Measurements from ENCODE around the gene ZIC2.

Gene ZIC2

DNA sequence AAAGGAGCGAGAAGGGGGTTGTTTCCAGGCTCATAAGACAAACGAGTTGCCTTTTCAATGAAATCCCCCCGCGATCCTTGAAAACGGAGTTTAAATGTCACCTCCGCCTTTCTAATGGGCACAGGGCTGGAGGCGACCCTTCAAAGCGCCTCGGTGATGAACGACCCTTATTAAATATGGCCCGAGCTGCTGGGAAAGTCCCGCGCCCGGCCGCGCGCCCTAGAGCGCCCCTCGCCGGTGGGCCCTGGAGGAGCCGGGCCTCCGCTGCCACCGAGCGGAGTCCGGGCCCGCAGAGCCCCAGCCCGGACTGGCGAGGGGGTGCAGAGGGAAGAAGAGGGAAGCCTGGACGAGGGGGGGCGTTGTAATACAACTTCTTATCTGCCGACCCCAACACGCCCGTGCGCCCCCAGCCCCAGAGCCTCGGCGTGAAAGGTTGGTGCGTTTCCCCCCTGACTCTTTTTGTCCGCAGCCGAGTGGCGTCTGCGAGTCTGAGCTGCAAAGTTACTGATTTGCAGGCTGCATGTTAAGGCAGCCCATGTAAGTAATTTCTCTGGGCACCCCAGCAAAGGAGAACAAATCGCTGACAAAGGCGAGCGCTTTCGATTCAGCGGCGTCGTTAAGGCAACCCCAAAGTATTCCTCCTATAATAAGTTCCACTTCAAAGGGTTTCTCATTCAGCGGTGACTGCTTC is 21.9 kb upstream of the ZIC2 start:
- no peak for DNase-seq (ENCODE audit: low read depth in 2 of 2)

DNA sequence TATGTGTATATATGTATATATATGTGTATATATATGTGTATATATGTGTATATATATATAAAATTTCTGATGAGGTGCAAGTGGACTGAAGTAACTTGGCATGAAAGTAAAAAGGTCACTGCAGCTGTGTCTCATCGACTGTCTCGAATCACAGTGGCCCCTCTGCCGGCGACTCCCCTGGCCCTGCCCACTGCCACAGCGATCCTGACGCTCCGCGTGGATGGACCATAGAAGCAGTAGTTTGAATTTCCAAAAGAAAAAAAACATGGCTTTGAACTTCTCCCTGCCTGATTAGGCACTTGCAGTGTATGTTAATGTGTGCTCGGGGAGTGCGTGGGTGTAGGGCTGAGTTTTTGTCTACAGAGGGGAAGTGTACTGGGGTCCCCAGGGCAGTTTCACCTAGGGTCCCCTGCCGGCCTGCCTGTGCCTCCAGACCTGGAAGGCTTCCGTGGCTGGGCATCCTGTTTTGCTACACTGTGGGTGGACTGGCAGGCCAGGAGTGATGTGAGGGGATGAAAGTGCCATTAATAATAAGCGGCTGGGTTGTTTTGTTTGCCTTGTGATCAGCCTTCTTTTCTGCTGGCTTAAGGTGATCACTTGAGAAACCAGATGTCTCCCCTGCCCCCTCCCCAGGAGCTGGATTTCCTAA is 20.8 kb upstream of the ZIC2 start:
- no peak for DNase-seq (ENCODE audit: low read depth in 2 of 2)

DNA sequence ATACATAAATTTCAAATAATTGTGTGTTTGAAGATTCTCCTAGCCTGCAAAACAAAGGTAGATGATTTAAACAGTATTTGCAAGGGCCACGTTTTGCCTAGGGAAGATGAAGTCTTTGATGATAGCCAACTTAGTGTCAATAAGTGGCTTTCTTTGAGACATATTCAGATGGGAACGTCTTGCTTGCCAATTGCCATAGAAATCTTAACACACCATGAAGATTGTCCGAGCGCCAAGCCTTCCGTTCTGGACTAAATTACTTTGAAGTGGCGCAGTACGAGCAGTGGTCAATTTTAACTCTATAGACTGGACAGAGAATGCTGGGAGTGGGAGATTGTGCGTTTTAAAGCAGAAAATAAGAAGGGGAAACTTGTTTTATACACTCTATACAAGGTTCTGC is 19.9 kb upstream of the ZIC2 start:
- DNase-seq (ENCODE audit: low read depth in 2 of 2): no peak

DNA sequence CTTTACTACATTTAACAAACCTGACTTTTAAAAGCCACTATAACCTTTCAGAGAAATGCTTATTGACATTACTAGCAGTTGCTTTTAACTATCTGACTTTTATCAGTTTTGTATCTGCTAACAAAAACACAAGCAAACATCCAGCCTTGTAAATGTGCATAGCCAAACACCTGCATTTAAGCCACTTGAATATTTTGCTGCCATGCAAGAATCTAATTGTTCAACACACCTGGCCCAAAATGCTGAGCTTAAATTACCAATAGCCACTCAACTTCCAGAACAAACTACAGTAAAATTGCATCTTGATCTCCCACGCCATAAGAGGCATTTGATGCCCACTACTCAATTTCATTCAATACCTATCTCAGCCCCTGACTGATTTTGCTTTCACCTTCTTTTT is 19.3 kb upstream of the ZIC2 start:
- no peak for DNase-seq (ENCODE audit: low read depth in 2 of 2)

DNA sequence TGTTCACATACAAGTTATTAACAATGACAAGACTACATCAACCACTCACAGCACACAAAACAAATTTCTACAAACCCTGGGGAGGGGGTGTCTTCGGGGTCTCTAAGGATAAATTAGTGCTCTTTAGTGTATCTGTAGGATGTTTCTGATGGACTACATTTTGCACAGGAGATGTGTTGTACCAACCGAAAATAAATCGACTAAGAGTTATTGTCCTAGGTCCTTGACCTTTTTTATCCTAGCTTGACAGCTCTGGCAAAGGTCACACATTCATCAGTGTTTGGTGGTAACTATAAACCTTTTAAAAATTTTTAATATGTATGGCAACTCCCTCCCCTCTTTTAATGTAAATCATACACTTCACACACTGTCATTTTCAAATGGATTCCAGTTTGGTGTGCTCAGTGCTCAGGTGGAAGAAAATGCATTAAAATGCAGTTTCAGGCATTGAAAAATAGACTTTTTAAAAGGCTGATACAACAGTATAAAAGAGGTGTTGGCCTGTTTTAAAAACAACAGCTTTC is 17.7 kb upstream of the ZIC2 start:
- DNase-seq (ENCODE audit: low read depth in 2 of 2): no peak

DNA sequence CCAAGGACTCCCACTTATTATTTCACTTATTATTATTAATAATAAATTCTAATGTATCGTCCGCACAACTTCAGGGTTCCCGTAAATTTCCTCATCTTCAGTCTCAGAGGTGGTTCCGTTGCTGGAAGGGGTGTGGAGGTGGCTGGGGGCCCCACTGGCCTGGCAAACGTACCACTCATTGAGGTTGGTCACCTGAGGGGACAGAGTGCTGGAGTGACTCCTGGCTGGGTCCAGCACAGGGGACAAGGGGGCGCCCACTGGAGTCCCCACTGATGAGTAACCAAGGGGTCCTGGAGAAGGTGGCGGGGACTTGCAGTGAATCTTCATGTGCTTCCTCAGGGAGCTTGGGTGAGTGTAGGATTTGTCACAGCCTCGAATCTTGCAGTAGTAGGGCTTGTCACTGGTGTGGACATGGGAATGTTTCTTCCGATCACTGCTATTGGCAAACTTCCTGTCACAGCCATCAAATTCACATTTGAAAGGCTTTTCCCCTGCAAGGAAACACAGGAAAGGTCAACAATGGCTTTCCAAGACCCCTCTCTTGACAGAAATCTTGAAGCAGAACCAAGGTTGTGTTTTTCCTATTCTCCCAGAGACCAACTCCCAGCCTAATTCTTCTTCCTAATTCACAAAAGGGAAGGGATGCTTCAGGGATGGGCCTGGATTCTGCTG is 16.1 kb upstream of the ZIC2 start:
- DNase-seq (ENCODE audit: low read depth in 2 of 2): no peak

DNA sequence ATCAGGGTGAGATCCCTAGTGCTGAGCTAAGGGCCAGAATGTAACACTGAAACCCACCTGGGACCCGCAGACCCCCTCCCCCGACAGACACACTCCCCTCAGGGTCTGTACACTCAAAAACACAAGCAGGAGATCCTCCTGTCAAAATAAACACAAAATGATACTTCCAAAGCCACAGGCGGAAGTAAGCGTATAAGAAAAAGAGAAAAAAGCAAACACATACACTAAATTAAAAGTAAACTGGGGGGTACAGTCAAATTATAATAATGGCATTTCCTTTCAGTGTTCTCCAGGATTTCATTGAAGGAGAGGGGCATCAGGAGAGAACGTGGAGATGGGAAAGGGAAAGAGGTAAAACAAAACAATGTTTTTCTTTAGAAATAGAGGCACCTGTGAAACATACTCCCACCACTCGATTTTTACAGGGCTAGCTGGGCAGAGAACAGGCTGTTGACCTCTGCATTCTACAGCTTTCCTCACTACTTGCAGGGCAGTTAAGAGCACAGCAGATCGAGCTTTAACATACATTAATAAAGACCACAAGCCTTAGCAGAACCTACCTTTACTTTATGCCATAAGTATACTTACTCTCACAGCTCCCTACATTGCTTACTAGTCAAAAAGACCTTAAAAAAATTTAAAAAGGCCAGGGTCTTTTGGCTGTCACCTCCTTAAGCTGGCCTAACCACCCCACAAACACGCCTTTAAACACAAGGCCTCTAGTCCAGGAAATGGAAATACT is 15.3 kb upstream of the ZIC2 start:
- DNase-seq (ENCODE audit: low read depth in 2 of 2): no peak

DNA sequence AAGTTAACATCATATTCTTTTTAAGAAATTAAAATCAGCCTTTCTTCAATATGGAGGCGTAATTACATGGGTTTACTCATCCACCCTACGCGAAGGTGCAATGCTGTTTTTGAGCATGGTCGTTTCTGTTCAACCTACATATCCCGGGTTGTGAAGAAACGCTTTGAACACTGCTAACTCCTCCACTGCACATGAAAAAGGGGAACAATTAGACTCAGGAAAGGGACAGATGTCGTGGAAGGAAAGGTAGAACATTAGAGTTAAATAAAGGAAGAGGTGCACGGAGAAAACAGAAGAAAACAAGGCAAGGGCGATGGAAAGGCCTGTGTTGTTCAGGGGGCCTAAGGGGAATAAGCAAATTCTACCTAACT is 14.1 kb upstream of the ZIC2 start:
- DNase-seq (ENCODE audit: low read depth in 2 of 2): no peak

DNA sequence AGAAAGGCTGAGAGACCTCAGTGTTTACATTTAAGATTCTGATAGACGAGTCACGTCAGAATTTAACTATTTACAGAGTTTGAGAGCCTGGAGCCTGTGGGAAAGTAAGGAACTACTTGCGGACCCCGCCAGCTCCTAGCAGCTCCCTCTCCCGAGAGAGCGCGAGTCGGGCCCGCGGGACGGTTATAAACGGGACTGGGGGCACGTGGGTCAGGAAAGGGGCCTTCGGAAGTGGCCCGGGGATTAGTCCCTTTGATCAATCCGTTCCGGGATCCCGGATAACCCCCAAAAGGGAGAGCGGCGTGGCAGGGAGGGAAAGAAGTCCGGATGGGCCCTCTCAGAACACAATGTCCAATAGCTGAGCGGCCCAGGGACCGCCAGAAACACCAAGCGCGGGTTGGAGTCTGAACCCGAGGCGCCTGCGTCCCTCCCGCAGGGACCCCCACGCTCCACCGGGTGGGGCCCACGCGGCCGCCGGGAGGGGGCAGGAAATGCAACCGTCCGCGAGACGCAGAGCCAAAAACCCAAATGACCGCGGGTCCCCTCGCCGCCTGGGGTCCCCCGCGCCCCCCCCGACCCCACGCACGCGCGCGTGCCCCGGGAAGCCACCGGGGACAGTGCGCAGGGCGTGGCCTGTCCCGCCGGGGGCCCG is 13.6 kb upstream of the ZIC2 start:
- DNase-seq (ENCODE audit: low read depth in 2 of 2): no peak

DNA sequence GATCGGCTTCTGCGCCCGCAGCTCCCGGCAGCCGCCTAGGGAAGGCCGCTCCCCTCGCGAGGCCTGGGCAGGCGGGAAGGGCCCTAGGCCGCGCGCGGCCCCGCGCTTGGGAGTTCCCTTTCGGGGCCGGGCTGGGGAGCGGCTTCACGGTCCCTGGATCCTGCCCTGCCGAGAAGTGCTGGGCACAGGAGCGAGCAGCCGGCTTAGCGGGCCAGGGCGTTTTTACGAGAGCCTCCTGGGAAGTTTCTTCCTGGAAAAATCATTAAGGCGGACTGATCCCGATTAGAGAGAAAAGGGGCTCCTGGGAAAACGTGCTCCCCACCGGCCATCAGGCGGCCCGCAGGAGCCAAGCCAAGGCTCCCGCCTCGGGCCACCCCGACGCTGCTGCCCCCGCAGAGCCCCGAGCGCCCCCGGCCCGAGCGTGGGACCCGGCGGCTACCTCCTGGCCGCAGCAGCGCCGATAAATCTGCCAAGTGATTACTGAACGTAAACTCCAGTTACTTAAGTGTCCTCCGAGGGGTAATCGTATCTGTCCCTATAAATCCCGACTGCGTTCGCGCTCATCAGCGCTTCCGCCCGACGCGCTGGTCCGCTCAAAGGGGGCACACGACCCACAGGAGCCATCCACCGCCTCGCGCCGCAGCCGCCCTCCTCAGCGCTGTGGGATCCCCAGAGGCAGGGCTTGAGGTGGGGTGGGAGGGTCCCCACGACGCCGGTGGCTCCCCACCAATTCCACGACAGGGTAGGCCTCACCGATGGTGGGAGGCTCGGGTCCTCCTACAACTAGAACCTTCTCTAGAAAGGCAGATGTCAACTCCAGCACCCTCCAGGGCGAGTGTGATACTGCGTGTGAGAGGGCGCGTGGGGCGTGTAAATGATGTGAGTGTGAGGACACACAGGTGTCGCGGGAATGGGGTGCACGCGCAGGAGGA is 12.8 kb upstream of the ZIC2 start:
- no peak for DNase-seq (ENCODE audit: low read depth in 2 of 2)

DNA sequence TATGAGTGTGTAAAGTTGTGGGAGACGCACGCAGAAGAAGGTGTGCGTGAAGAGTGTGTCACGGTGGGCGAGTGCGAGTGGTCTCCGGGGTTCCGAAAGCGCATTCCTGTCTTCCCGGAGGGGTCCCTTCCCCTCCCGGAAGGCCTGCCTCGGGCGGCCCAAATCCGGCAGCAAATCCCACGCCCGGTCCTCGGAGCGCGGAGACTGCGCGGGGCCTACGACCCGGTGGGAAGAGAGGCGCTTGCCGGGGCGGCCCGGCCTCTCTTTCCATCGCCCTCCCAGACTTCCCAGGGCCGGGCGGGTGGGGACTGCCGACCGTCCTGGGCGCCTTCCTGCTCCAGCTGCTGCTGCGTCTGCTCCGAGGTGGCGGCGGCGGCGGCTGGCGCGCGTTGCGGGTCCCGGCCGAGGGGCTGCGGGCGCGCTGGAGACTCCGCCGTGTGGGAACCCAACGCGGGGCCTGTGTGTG is 12.1 kb upstream of the ZIC2 start:
- no peak for DNase-seq (ENCODE audit: low read depth in 2 of 2)

DNA sequence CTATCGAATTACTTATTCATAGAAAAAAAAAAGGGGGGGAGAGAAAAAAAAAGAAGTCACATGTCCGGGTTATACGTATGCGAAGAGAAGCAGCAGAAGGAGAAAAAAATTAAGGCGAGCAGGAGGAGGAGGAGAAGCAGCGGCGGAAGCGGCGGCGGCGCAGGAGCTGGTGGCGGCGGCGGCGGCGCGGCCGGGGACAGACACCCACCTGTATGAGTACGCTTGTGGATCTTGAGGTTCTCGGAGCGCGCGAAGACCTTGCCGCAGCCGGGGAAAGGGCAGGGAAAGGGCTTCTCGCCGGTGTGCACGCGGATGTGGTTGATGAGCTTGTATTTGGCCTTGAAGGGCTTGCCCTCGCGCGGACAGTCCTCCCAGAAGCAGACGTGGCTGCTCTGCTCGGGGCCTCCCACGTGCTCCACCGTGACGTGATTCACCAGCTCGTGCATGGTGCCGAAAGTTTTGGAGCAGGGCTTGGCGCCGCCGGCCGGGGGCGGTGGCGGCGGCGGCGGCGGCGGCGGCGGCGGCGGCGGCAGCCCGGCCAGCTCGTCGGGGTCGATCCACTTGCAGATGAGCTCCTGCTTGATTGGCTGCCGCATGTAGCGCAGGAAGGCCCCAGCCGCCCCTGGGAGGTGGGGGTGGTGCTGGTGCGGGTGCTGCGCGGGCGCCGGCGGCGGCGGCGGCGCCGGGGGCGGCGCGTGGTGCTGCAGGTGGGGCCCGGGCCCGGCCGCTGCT is 11.5 kb upstream of the ZIC2 start:
- DNase-seq (ENCODE audit: low read depth in 2 of 2): no peak

DNA sequence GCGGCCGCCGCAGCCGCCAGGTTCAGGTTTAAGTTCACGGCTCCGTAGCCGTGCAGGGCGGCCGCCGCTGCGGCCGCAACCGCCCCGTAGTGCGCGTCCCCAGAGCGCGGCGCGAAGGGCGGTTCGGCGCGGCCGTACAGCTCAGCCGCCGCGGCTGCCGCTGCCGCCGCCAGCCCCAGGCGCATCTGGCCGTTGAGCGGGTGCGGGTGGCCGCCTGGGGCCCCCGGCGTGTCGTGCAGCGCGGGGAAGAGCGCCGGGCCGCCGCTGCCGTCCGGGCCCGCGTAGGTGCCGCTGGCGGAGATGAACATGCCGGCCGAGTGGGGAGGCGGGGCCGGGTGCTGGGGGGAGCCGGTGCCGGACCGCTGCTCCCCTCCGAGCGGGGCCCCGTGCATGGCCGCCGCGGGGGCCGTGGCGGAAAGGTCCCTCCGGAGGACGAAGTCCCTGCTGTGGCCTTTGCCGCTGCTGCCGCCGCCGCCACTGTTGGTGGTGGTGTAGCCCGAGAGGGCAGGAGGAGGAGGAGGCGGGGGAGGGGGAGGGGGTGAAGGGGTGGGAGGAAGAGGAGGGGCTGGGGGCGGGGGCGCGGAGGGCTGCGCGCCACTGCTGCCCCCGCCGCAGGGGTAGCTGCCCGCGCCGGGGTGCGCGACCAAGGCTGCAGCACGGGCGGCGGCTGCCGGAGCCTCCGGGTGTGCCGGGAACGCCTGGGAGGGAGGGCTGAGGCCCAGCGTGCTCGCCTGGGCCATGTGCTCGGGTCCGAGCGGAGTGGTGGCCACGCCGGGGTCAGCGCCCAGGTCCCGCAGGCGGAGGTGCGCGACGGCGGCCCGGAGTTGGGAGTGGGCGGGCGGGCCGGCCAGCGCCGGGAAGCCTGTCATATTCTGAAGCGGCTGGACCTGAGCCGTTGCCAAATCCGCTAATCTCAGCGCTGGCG is 10.7 kb upstream of the ZIC2 start:
- DNase-seq (ENCODE audit: low read depth in 2 of 2): no peak

DNA sequence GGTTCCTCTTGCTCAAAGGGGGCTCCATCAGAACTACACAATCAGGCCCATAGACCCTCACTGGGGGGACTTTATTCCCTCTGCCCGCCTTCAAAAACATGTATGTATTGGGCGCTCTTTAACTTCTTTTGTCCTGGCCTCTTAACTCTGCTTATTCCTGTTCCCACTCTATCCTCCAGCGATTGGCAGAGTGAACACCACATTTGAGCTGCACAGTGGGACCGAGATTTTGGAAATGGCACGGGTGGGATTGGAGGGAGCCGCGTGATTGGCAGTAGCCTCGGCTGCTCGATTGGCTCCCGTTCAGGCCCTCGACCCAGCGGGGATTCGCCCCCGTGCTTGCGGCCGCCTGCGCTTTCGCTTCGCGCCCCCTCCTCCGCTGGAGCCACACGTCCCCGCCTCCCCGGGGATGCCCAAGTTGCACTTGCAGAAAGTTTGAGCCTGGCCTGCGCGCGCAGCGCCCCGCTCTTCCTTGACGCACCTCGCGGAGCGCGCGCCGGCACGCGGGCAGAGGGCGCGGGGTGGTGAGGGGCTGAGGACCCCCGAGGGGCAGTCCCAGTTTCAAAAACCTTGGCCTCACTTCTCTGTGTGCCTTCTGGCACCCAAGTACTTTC is 9.9 kb upstream of the ZIC2 start, which contains the start of gene ZIC5:
Gene ZIC5 (minus strand): TSS at position 192 of the 614 bp plus-strand sequence. CDS start 164 bp downstream, at position 28.
- no peak for DNase-seq (ENCODE audit: low read depth in 2 of 2)

DNA sequence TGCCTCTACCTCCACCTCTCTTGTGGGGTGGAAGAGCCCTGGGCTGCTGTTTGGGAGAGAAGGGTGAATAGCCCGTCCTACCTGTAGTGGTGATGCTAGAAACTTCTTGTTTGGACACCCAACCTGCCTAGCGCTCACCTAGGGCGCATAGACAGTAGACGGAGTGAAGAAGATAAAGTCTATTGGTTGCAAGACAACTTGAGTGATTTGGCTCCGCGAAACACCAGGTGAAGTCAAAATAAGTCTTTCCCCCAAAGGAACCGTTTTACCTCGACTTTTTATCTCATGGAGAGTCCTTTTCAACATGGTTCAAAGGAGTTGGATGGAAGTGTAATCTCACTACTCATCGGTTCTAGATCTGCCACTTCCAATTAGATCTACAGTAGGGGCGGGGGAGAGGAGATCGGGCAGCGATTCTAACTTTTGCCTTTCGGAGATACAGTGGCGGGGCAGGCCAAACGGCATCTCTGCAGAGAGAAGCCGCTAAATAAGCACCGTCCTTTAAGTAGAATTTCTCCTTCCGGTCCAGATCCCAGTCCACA is 9.3 kb upstream of the ZIC2 start:
- DNase-seq (ENCODE audit: low read depth in 2 of 2): no peak

DNA sequence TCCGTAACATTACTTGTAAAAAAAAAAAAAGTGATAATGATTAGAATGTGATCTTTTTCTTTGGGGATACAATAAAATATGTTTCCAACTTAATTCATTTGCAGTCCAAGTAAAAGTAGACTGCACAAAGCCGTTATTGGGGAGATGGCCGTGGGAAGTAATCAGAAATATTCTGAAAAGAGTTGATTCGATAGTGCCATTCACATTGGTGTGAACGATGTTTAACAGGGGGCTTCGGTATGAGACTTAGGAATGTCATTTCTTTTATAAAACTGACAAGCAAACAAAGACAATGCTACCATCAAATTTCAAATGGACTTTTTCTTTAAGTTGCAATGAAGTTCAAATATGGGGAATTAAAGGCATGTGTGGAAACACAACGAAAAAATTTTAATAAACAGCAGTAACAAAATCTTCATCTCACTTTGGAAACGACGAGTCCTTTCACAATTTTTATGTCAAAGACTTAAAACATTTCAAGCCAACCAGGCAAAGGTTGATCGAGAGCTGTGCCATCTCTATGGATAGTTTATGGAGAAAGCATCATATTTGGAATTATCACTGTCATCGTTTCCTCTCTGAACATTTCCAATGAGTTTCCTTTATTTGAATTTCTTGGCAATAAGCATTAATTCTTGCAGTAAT is 8.3 kb upstream of the ZIC2 start:
- DNase-seq (ENCODE audit: low read depth in 2 of 2): no peak

DNA sequence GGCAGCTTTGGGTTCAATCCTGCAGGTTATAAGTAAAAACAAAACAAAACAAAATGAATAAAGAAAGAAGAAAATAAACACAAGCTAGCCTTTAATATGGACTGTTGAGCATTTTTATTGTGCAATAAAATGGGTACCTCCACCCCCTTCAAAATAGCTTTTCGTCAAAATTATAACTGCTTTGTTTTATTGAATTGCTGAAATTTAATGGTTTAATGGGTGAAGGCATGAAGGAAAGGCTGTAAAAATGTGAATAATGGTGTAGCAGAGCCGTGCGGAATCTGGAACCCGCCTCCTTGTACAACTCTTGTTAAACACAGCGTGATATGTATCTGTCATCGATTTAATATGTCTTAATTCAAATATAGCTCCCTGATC is 7.8 kb upstream of the ZIC2 start:
- DNase-seq (ENCODE audit: low read depth in 2 of 2): no peak
